ENCODE results near the gene ANKRD62.
"Not testable (repeated sequence)": the region's sequence is repeated elsewhere in the genome, so short reads cannot be mapped to it uniquely, and the experiment has no call there.

GRCh38 chr18:12068316-12068949 is 25.2 kb upstream of the ANKRD62 start:
- TF ChIP-seq CTCF, POLR2A (IDR thresholded peaks at IDR 0.05): not testable (repeated sequence)

Data from breast epithelium (tissue), 3 donors.